ENCODE results near the gene SLC5A1. TPM values are rescaled to one million over a fixed set of nuclear protein-coding genes. Genes with fewer than 3 reads are reported as not detected.

Gene SLC5A1
- polyA plus RNA-seq, result not detected

DNA sequence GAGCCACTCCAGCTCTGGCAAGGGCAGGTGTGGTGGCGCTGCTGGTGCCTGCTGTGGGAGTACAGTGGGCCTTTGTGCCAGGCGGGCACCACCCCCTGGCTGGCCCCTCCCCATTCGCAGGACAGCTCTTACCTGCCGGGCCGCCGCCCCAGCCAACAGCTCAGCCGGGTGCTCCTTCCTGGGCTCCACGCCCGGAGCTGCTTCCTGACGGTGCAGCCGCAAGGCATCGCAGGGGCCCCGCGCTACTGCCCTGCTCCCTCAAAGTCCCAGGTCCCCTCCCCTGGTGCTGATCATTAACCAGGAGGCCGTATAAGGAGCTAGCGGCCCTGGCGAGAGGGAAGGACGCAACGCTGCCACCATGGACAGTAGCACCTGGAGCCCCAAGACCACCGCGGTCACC is at the start of gene SLC5A1:
SLC5A1 (plus strand) TSS at position 338 of the 400 bp plus-strand sequence; CDS start at position 359, 21 bp downstream.
- Mint-ChIP-seq H3K4me3 (no peak within 1 kb of the TSS), H3K4me1 (peaks cover 0 to 1% (median 0%) of the 10 kb centered on the region in 3 donors), H3K36me3 (peaks cover 3% of the 10 kb centered on the region), H3K9me3 (peaks cover 0 to 2% (median 0%) of the 10 kb centered on the region in 3 donors), H3K27me3 (peaks cover 19% of the 10 kb centered on the region), H3K27ac (peak within 1 kb of the TSS in 1 of 3 donors; percentile 38)

DNA sequence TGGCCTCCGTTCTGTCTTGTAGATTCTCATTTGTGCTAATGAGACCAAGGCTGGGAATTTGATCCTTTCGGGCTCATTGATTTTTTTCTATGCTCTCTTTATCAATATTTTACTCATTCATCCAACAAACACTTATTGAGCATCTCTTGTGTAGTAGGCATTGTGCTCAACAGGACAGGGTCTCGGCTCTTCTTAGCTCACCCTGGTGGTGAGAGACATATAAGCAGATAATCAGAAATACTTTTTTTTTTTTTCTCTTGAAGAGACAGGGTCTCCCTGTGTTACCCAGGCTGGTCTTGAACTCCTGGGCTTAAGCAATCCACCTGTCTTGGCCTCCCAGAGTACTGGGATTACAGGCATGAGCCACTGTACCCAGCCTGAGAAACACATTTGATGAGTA is 48.0 kb upstream of the SLC5A1 start:
- Mint-ChIP-seq H3K27ac (no peak overlapping the region), H3K36me3 (no peaks in the 10 kb centered on the region), H3K27me3 (peaks cover 4% of the 10 kb centered on the region), H3K4me3 (no peak overlapping the region), H3K9me3 (no peaks in the 10 kb centered on the region), H3K4me1 (no peaks in the 10 kb centered on the region)

DNA sequence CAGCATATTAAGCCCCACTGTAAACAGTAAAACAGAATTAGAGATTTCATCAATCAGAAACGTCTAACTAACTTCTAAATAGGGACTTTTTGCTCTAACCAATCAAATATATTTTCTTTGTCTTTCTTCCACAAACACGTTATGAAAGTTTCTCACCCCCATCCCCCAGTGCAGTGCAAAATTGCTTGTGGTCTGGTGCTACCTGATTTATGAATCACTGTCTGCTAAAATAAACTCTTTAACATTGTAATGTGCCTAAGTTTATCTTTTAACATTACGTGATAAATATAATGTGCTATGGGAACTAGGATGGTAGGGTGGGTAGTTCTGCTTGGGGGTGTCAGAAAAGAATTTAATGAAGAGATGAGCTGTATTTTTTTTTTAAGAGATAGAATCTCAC is 47.3 kb upstream of the SLC5A1 start:
- peaks cover 2% of the 10 kb centered on the region for H3K36me3 Mint-ChIP-seq
- H3K9me3 Mint-ChIP-seq, result no peaks in the 10 kb centered on the region
- H3K4me1 Mint-ChIP-seq, result no peaks in the 10 kb centered on the region
- peaks cover 4% of the 10 kb centered on the region for H3K27me3 Mint-ChIP-seq
- H3K27ac Mint-ChIP-seq, result no peak overlapping the region
- H3K4me3 Mint-ChIP-seq, result no peak overlapping the region

DNA sequence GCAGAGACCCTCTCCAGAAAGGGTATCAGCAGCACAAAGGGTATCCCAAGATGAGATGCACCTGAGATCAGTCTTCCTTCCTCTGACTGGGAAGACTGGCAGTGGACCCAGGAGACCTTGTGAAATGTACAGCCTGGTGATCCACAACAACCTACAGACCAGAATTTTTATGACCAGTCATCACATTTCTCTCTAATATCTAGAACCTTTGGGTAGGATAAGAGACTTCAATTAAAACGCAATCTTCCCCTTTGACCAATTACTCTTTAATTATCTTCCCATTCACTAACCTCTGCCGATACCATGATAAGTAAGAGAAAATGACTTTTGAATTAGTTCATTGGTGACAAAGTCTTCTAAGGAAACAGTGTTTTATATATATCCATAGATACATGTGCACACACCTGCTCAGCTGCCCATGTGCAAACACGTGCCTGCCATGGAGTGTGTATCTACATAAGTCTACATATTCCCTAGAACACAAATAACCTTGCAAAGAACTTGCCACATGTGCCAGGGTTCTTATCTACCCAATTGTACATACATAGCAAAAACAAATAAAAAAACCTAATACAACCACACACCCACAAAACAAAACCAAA is 44.2 kb upstream of the SLC5A1 start:
- Mint-ChIP-seq H3K36me3 (peaks cover 3% of the 10 kb centered on the region), H3K4me3 (peak overlapping the region in 1 of 4 donors; percentile 41), H3K4me1 (no peaks in the 10 kb centered on the region), H3K27ac (no peak overlapping the region), H3K27me3 (peaks cover 6% of the 10 kb centered on the region), H3K9me3 (peaks cover 0 to 2% (median 2%) of the 10 kb centered on the region in 3 donors)

DNA sequence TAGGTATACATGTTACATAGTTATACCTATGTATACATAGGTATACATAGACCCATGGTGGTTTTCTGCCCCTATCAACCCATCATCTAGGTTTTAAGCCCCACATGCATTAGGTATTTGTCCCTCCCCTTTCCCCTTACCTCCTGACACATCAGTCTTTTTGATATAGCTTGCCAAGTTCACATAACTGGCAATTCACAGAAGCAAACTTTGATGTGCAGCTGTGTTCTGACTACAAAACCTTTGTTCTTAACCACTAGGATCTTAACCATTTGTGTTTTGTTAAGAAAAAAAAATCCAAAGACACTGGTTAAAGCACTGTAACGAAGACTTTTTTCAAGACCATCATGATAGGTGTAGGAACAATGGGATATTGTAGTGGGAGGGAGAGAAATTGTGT is 42.9 kb upstream of the SLC5A1 start:
- Mint-ChIP-seq H3K4me3 (no peak overlapping the region), H3K27ac (no peak overlapping the region), H3K4me1 (no peaks in the 10 kb centered on the region), H3K9me3 (peaks cover 0 to 2% (median 2%) of the 10 kb centered on the region in 3 donors), H3K36me3 (peaks cover 3% of the 10 kb centered on the region), H3K27me3 (peaks cover 8% of the 10 kb centered on the region)

DNA sequence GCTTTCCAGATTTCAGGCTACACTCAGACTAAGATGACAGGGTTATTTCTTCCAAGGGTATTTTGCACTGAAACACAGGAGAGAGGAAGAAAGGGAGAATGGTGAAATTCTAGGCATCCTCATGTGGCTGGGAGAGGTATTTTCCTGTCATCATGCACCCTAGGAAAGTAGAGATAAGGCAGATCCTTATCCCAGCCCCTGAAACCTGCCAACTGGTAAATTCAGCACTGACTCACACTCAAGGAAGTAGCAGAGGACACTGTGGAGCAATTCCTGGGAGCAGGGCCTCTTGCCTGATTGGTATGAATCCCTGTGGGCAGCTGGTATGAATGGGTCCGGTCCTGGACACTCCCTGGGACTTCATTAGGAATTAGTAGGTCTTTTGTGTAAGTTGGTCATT is 37.6 kb upstream of the SLC5A1 start:
- peak overlapping the region in 1 of 3 donors; percentile 26 for H3K27ac Mint-ChIP-seq
- H3K9me3 Mint-ChIP-seq, result peaks cover 2 to 9% (median 3%) of the 10 kb centered on the region in 3 donors
- H3K36me3 Mint-ChIP-seq, result peaks cover 4% of the 10 kb centered on the region

DNA sequence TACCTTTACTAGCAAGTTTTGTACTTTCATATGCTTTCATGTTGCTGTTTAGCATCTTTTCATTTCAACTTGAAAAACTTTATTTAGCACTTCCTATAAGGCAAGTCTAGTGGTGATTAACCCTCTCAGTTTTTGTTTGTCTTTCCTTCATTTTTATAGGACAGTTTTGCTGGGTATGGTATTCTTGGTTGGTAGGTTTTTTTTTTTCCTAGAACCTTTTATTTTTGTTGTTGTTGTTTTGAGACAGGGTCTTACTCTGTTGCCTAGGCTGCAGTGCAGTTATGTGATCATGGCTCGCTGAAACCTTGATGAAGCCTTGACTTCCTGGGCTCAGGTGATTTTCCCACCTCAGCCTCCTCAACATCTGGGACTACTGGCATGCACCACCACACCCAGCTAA is 29.9 kb upstream of the SLC5A1 start:
- Mint-ChIP-seq H3K9me3 (peaks cover 14 to 27% (median 18%) of the 10 kb centered on the region in 3 donors), H3K4me1 (no peaks in the 10 kb centered on the region), H3K4me3 (no peak overlapping the region), H3K27ac (no peak overlapping the region), H3K27me3 (peaks cover 2% of the 10 kb centered on the region), H3K36me3 (peaks cover 7% of the 10 kb centered on the region)

More for the DNA sequence above, 37.6 kb upstream of the SLC5A1 start:
- H3K4me1 Mint-ChIP-seq, result no peaks in the 10 kb centered on the region
- H3K4me3 Mint-ChIP-seq, result no peak overlapping the region
- peaks cover 14% of the 10 kb centered on the region for H3K27me3 Mint-ChIP-seq

DNA sequence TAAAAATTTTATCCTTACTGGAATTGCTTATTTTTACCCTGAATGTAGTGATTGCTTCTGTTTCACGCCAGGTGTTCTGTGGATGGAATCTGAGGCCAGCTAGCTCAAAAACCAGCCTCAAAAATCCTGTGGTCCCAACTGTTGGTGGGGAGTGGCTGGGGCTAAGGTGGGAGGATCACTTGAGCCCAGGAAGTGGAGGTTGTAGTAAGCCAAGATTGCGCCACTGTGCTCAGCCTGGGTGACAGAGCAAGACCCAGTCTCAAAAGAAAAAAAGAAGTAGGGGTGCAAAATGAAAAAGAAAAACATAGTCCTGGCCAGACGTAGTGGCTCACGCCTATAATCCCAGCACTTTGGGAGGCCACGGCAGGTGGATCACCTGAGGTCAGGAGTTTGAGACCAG is 27.0 kb upstream of the SLC5A1 start:
- Mint-ChIP-seq H3K27ac (no peak overlapping the region), H3K4me1 (no peaks in the 10 kb centered on the region), H3K4me3 (no peak overlapping the region), H3K27me3 (peaks cover 5% of the 10 kb centered on the region), H3K9me3 (peaks cover 15 to 17% (median 15%) of the 10 kb centered on the region in 3 donors), H3K36me3 (peaks cover 5% of the 10 kb centered on the region)

DNA sequence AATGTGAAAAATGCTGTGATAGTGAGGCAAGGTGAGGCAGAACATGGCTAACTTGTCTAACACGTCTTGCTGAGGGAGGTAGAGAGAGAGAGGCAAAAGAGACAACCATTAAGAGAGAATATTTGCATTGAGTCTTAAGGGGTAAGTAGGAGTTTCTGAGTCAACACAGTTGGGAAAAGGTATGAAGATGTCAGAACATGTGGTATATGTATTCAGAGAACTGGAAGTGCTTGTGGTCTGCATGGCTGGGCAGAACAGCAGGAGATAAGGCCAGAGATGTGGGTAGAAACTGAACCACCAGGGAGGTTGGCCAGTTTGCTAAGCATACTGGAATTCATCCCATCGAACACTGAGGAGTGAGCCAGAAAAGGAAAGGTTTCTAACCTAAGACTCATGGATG is 25.0 kb upstream of the SLC5A1 start:
- H3K9me3 Mint-ChIP-seq, result peaks cover 5 to 10% (median 7%) of the 10 kb centered on the region in 3 donors
- peak overlapping the region in 1 of 4 donors; percentile 26 for H3K4me3 Mint-ChIP-seq
- peaks cover 8% of the 10 kb centered on the region for H3K27me3 Mint-ChIP-seq
- no peaks in the 10 kb centered on the region for H3K4me1 Mint-ChIP-seq
- H3K36me3 Mint-ChIP-seq, result no peaks in the 10 kb centered on the region
- no peak overlapping the region for H3K27ac Mint-ChIP-seq

DNA sequence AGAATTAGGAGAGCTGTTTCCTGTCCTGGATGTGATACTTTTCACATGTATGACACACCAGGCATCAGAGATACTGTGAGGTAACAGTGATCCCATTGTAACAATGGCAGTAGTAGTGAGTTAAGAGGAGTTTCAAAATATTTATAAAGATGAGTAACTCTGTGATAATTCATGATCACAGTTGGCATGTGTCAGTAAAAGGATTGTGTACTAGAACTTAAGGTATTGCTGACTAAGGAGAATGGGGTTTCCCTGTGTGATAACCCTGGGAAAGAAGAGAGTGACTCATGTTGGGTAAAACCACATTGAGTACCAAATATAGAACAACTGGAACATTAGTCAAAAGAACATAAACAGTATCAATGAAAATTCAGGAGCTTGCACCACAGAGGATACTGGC is 22.9 kb upstream of the SLC5A1 start:
- H3K9me3 Mint-ChIP-seq, result peaks cover 0 to 5% (median 4%) of the 10 kb centered on the region in 3 donors
- no peak overlapping the region for H3K4me3 Mint-ChIP-seq
- no peaks in the 10 kb centered on the region for H3K36me3 Mint-ChIP-seq
- no peak overlapping the region for H3K27ac Mint-ChIP-seq
- no peaks in the 10 kb centered on the region for H3K4me1 Mint-ChIP-seq
- peaks cover 8% of the 10 kb centered on the region for H3K27me3 Mint-ChIP-seq

DNA sequence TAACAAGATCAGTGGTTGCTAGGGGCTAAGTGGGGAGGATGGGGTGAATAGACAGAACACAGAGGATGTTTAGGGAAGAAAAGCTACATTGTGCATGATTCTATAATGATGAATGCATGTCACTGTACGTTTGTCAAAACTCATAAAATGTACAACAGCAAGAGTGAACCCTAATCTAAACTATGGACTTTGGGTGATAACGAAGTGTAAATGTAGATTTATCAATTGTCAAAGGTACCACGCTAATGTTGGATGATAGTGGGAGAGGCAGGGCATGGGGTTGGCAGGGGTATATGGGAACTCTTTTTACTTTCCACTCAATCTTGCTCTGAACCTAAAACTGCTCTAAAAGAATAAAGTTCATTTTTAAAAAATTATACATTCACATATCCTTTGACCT is 21.3 kb upstream of the SLC5A1 start:
- H3K4me3 Mint-ChIP-seq, result no peak overlapping the region
- peaks cover 7% of the 10 kb centered on the region for H3K27me3 Mint-ChIP-seq
- no peaks in the 10 kb centered on the region for H3K4me1 Mint-ChIP-seq
- no peak overlapping the region for H3K27ac Mint-ChIP-seq
- peaks cover 0 to 5% (median 2%) of the 10 kb centered on the region in 3 donors for H3K9me3 Mint-ChIP-seq
- H3K36me3 Mint-ChIP-seq, result no peaks in the 10 kb centered on the region

DNA sequence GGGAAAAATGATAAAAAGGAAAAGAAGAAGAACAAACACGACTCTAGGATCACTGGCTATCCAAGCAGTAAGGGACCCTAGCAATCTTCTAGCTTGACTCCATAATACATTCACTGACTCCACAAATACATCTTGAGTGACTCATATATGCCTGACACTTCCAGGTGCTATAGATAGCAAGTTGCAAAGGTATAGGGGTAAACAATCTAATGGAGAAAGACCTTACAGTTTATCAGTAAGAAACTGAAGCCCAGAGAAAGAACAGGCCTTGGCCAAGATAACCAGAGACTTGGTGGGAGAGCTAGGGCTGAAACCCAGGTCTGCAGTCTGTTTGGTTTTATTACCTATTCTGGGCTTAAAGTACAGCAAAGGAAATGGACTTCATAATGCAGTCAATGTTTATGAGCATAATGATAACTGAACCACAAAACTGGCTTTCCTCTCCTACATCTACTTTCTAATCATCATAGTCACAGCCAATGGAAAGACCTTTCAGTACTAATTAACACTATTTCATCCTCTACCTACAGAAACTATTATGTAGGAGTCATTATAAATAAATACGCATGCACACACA is 19.7 kb upstream of the SLC5A1 start:
- peaks cover 0 to 1% (median 0%) of the 10 kb centered on the region in 3 donors for H3K9me3 Mint-ChIP-seq
- H3K4me1 Mint-ChIP-seq, result no peaks in the 10 kb centered on the region
- H3K36me3 Mint-ChIP-seq, result no peaks in the 10 kb centered on the region
- H3K27me3 Mint-ChIP-seq, result peaks cover 7% of the 10 kb centered on the region
- no peak overlapping the region for H3K27ac Mint-ChIP-seq
- no peak overlapping the region for H3K4me3 Mint-ChIP-seq

DNA sequence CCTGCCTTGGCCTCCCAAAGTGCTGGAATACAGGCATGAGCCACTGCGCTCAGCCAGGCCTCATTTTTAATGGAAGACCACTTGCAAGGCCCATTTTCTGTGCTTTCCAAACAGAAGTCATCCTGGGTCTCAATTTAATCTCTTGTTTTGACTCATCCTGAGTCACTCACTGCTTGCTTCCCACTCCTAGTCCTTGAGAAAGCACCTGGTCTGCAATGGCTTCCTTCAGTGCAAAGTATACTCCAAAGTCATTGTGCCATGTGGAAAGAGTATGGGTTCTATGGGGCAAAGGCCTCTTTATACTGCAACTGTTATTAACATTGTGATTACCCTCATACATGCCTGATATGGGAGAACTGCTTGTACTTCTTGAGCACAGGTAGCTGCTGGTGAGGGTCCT is 18.3 kb upstream of the SLC5A1 start:
- H3K9me3 Mint-ChIP-seq, result peaks cover 0 to under 1% (median 0%) of the 10 kb centered on the region in 3 donors
- H3K36me3 Mint-ChIP-seq, result no peaks in the 10 kb centered on the region
- no peak overlapping the region for H3K4me3 Mint-ChIP-seq
- no peaks in the 10 kb centered on the region for H3K4me1 Mint-ChIP-seq
- H3K27me3 Mint-ChIP-seq, result peaks cover 6% of the 10 kb centered on the region
- no peak overlapping the region for H3K27ac Mint-ChIP-seq

DNA sequence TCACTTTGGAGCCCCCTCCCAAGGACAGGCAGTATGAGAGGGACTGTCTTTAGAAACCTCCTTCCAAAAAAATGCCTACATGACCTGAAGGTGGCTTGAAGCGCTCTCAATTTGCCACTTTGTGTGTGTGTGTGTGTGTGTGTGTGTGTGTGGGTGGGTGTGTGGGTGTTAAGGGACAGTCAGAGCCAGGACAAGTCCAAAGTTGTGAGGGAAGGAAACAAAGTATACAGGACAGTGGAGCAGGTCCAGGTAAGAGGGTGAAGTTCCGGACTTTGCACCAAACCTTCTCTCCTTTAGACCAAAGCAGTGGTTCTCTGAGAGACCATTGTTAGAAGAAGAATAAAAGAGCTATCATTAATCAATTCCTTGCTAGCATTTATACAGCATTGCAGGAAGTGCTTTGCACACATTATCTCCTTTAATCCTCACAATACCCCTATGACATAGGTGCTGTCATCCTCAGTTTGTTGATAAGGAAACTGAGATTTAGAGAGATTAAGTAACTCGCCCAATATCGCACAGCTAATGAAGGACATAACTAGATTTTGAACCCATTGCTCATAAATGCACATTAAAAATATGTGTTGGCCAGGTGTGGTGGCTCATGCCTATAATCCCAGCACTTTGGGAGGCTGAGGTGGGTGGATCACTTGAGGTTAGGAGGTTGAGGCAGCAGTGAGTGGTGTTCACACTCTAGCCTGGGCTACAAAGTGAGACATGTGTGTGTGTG is 12.4 kb upstream of the SLC5A1 start:
- Mint-ChIP-seq H3K36me3 (no peaks in the 10 kb centered on the region), H3K9me3 (no peaks in the 10 kb centered on the region), H3K27me3 (no peaks in the 10 kb centered on the region), H3K4me3 (no peak overlapping the region), H3K27ac (no peak overlapping the region), H3K4me1 (no peaks in the 10 kb centered on the region)

DNA sequence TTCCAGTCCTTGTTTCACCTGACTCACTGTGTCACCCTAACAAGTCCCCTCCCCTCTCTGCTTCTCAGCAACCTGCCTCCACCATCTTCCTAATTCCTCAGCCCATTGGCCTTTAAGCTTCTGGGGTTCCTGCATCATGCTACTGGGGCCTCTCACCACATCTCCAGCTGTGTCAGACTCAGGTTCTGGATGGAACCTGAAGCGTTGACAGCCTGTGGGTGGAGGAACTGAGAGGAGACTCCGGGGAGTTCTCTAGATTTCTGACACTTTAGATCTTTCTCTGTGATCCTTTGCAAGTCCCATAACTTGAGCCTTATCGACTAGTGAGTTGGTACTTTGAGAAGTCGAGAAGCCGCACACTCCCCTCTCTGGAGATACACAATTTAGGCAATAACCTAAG is 11.6 kb upstream of the SLC5A1 start:
- Mint-ChIP-seq H3K27me3 (no peaks in the 10 kb centered on the region), H3K9me3 (no peaks in the 10 kb centered on the region), H3K36me3 (no peaks in the 10 kb centered on the region), H3K4me1 (no peaks in the 10 kb centered on the region), H3K4me3 (no peak overlapping the region), H3K27ac (no peak overlapping the region)

All from IgD-negative memory B cell (primary cell).